ENCODE measurements around the gene RPTOR. TPM values are rescaled to one million over a fixed set of nuclear protein-coding genes. Genes with fewer than 3 reads are reported as not detected.

Gene RPTOR
- total RNA-seq, 2 experiments from 2014 or later = 43.6 to 47.2 TPM

DNA sequence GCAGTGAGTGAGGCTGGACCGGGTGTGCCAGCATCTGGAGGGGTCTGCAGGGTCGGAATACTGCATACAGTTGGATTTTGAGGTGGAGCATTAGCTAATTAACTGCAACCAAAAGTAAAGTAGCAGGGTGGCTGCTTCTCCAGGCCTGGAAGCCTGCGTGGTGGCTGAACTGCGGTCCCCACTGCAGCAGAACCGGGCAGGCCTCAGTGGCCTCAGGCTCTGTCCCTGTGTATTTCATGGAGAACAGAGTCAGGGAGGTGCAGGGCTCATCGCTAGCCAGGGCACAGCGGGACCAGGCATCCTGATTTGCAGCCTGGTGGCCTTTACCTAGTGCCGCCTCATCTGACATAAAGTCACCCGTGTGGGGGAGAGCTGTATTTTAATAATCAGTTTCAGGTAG lies 131.9 kb downstream of the RPTOR start:
- Mint-ChIP-seq H3K4me3 (no peak overlapping the region), H3K4me1 (peaks cover 60% of the 10 kb centered on the region), H3K36me3 (peaks cover 13% of the 10 kb centered on the region), H3K27ac (no peak overlapping the region), H3K9me3 (no peaks in the 10 kb centered on the region), H3K27me3 (no peaks in the 10 kb centered on the region)
- no peak for DNase-seq

DNA sequence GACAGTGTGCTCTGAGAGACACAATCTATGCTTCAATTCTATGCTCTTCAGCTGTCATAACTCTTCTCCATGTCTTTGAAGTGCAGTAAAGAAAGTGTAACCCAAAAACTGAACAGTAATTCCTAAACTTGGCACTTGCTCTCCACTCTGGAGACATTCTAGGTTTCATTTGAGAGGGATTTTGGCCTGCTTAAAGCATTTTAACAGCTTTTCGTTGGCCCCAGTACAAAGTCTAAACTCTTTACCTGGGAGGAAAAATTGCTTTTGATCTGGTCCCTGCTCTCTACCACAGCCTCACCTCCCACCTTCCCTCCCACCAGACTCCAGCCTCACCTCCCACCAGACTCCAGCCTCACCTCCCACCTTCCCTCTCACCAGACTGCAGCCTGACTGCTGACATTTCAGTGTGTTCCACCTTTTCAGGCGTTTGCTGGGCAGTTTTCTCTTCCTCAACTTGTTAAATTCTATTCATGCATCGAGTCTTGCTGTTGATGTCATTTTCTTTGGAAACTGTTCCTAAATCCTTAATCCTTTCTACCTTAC lies 132.6 kb downstream of the RPTOR start:
- DNase-seq = no peak
- no peaks in the 10 kb centered on the region for H3K9me3 Mint-ChIP-seq
- H3K4me3 Mint-ChIP-seq = no peak overlapping the region
- peaks cover 13% of the 10 kb centered on the region for H3K36me3 Mint-ChIP-seq
- H3K4me1 Mint-ChIP-seq = peaks cover 60% of the 10 kb centered on the region
- H3K27ac Mint-ChIP-seq = peak overlapping the region; percentile 83
- no peaks in the 10 kb centered on the region for H3K27me3 Mint-ChIP-seq

DNA sequence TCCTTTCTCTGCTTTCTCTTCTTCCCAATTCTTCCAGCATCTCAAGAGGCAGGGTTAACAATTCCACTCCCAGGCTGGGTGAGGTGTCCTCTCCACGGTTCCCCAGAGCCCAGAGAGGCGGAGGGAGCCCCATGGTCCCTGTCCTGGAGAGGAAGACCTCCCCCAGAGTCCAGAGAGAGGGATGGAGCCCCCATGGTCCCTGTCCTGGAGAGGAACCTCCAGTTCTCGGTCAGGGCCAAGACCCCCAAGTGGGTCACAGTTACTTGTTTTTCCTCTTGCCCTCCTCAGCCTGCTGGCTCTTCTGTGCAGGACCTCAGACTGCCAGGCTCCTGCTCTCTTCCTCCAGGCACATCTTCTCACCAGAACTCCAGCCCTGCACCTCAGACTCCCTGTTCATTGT lies 135.2 kb downstream of the RPTOR start:
- H3K4me3 Mint-ChIP-seq = peak overlapping the region; percentile 23
- no peak for DNase-seq
- H3K27ac Mint-ChIP-seq = peak overlapping the region; percentile 80
- H3K9me3 Mint-ChIP-seq = no peaks in the 10 kb centered on the region
- peaks cover 19% of the 10 kb centered on the region for H3K36me3 Mint-ChIP-seq
- H3K4me1 Mint-ChIP-seq = peaks cover 46% of the 10 kb centered on the region
- H3K27me3 Mint-ChIP-seq = no peaks in the 10 kb centered on the region

DNA sequence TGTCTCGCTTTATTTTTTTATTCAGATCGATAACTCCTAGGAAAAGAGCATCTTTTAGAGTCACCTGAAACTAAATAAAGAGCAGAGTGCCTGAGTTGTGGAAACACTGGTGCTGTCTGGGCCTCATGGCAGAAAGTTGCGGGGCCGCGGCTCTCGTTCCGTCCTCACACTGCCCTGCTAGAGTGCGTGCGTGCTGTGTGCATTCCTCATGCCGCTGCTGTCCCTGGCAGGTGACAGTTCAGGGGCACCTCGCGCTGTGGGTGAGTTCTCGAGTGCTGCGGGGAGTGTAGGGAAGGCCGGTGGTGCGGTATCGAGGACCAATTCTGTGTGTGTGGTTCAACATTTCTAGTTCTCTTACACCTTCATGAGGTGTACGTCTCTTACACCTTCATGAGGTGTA lies 136.6 kb downstream of the RPTOR start:
- peaks cover 40% of the 10 kb centered on the region for H3K4me1 Mint-ChIP-seq
- no peaks in the 10 kb centered on the region for H3K9me3 Mint-ChIP-seq
- H3K27ac Mint-ChIP-seq = no peak overlapping the region
- H3K4me3 Mint-ChIP-seq = no peak overlapping the region
- H3K36me3 Mint-ChIP-seq = peaks cover 22% of the 10 kb centered on the region
- DNase-seq = no peak
- no peaks in the 10 kb centered on the region for H3K27me3 Mint-ChIP-seq

DNA sequence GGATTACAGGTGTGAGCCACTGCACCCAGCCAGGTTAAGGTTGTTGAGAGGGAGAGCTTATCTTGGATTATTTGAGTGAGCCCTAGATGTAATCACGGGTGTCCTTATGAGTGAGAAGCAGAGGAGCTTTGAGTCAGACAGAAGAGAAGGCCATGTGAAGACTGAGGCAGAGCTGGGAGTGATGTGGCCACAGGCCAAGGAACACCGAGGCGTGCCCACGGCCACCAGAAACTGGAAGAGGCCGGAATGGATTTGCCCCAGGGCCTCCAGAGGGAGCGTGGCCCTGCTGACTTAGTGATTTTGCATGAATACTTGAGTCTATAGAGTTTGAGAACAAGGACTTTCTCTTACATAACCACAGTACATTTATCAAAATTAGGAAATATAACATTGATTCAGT lies 137.7 kb downstream of the RPTOR start:
- H3K9me3 Mint-ChIP-seq = no peaks in the 10 kb centered on the region

DNA sequence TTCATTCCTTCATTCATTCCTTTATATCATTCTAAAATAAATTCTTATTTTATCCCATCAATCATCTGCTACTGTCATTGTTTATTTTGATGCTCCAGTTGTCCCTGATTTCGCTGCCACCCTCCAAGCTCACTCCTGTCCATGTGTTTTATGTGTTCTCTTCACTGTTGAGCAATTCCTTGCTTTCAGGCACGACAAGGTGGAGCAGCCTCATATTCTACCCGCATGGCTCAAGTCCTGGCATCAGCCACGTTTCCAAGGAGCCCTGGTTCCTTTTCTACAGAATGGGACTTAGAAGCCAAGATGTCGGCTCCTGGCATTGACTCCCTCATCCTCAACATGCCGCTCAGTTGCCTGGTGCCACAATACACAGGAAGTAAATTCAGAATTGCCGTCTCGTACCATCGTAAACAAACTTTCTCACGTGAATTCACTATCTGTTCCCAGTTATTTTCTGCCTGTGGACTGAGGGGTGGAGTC lies 139.0 kb downstream of the RPTOR start:
- no peak for DNase-seq
- Mint-ChIP-seq H3K27ac (no peak overlapping the region), H3K4me3 (no peak overlapping the region), H3K27me3 (no peaks in the 10 kb centered on the region), H3K36me3 (peaks cover 21% of the 10 kb centered on the region), H3K4me1 (peaks cover 24% of the 10 kb centered on the region), H3K9me3 (no peaks in the 10 kb centered on the region)

More for the DNA sequence above, 137.7 kb downstream of the RPTOR start:
- Mint-ChIP-seq H3K27me3 (no peaks in the 10 kb centered on the region), H3K4me3 (no peak overlapping the region), H3K36me3 (peaks cover 26% of the 10 kb centered on the region), H3K4me1 (peaks cover 36% of the 10 kb centered on the region), H3K27ac (no peak overlapping the region)
- no peak for DNase-seq

DNA sequence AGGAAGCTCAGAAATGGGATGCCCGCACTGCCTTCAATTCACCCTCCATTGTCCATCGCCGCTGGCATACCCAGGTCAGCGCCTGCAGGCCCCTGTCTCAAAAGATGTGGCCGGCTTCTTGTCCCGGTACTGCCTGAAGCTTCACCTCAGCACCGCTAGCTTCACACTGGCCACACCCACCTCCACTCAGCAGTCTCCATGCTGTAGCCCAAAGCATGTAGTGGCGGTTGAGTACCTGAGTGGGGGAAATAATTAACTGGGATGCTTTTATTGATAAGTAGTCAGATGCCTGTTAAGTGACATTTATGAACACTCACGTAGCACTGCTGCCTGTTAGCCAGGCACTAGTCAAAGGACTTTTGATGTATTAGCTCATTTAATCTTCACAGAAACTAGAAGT lies 143.2 kb downstream of the RPTOR start:
- Mint-ChIP-seq H3K36me3 (peaks cover 18% of the 10 kb centered on the region), H3K4me1 (peaks cover 15% of the 10 kb centered on the region), H3K9me3 (no peaks in the 10 kb centered on the region), H3K27ac (no peak overlapping the region), H3K27me3 (no peaks in the 10 kb centered on the region), H3K4me3 (no peak overlapping the region)
- DNase-seq = no peak

DNA sequence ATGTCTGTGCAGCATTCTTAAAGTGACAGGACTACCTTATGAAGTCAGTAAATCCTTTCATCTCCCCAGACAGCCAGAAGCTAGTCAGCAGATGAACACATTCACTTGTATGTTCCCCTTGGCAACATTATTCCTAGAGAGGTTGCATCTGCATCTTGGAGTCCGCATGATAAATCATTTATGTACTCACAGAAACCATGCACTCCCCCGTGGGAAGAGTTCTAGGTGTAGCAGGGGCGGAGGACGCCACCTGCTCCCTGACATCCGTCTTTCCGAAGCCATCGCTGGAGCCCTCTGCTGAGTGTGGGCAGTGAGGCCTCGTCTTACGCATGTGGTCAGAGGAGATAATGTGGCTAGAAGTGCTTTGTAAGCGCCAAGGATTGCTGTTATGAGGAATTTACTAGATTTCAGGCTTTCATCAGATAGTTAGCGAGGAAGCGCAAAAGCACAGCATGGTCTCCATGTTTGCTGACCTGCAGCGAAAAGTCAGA lies 144.5 kb downstream of the RPTOR start:
- H3K27me3 Mint-ChIP-seq = no peaks in the 10 kb centered on the region
- H3K36me3 Mint-ChIP-seq = peaks cover 11% of the 10 kb centered on the region
- DNase-seq = no peak
- peaks cover 15% of the 10 kb centered on the region for H3K4me1 Mint-ChIP-seq
- H3K4me3 Mint-ChIP-seq = no peak overlapping the region
- H3K9me3 Mint-ChIP-seq = no peaks in the 10 kb centered on the region
- H3K27ac Mint-ChIP-seq = no peak overlapping the region

DNA sequence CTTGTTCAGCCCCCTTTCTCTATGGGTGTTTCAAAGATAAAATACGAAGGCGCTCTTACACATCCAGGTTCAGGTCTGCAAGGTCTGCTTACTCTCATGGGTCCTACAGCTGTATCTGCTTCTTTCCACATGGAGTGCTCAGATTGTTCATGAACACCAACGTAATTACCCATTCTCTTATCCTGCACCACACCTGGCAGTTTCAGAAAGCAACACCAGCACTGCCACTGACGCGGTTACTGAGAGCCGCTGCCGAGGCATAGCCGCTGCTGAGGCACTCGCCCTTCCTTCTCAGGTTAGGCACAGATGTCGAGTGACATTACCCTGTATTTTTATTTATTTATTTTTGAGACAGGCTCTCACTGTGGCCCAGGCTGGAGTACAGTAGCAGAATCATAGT lies 147.1 kb downstream of the RPTOR start:
- peaks cover 5% of the 10 kb centered on the region for H3K36me3 Mint-ChIP-seq
- H3K27me3 Mint-ChIP-seq = no peaks in the 10 kb centered on the region
- no peaks in the 10 kb centered on the region for H3K9me3 Mint-ChIP-seq
- H3K27ac Mint-ChIP-seq = no peak overlapping the region
- H3K4me3 Mint-ChIP-seq = no peak overlapping the region
- no peak for DNase-seq
- peaks cover 29% of the 10 kb centered on the region for H3K4me1 Mint-ChIP-seq

DNA sequence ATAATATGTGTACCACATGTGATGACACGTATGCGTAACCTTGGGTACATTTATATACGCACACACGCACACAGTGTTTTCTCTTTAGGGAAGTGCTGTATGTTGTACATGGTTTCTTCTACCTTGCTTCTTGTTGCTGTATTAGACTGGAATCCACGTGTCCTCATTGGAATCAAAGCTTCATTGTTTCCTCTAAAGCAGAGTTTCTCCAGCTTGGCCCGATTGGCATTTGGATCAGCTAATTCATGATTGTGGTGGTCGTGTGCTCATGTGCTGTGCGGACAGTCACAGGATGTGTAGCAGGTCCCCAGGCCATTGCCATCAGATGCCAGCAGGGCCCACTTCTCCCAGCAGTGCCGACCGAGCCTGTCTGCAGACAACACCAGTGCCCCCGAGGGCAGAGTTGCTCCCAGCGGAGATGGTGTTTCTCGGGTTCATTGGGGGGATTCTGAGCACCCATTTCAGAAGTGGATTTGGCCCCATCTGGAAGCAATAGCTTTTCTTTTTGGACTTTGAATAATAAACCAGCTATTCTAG lies 148.4 kb downstream of the RPTOR start:
- H3K4me3 Mint-ChIP-seq = no peak overlapping the region
- peaks cover 5% of the 10 kb centered on the region for H3K36me3 Mint-ChIP-seq
- no peak overlapping the region for H3K27ac Mint-ChIP-seq
- H3K4me1 Mint-ChIP-seq = peaks cover 35% of the 10 kb centered on the region
- DNase-seq = no peak
- no peaks in the 10 kb centered on the region for H3K9me3 Mint-ChIP-seq
- no peaks in the 10 kb centered on the region for H3K27me3 Mint-ChIP-seq

DNA sequence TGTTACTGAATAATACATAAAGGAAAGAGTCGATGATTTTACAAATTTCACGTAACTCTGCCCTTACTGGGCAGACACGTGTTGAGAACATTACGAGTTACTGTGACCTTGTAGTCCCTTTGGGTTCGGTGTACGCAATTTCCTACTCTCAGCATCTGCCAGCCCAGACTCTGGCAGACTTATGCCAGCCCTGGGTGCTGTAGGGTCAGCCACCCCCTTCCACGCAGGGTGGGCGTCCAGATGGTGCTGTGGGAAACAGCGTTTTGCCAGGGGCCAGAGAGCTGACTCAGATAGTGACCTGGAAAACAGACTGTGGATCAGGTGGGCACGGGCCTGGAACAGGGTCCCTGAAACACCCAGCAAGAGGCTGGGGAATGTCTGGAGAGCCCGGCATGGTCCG lies 148.9 kb downstream of the RPTOR start:
- Mint-ChIP-seq H3K27me3 (no peaks in the 10 kb centered on the region), H3K9me3 (no peaks in the 10 kb centered on the region), H3K4me3 (no peak overlapping the region), H3K4me1 (peaks cover 36% of the 10 kb centered on the region), H3K27ac (no peak overlapping the region), H3K36me3 (peaks cover 5% of the 10 kb centered on the region)
- no peak for DNase-seq

DNA sequence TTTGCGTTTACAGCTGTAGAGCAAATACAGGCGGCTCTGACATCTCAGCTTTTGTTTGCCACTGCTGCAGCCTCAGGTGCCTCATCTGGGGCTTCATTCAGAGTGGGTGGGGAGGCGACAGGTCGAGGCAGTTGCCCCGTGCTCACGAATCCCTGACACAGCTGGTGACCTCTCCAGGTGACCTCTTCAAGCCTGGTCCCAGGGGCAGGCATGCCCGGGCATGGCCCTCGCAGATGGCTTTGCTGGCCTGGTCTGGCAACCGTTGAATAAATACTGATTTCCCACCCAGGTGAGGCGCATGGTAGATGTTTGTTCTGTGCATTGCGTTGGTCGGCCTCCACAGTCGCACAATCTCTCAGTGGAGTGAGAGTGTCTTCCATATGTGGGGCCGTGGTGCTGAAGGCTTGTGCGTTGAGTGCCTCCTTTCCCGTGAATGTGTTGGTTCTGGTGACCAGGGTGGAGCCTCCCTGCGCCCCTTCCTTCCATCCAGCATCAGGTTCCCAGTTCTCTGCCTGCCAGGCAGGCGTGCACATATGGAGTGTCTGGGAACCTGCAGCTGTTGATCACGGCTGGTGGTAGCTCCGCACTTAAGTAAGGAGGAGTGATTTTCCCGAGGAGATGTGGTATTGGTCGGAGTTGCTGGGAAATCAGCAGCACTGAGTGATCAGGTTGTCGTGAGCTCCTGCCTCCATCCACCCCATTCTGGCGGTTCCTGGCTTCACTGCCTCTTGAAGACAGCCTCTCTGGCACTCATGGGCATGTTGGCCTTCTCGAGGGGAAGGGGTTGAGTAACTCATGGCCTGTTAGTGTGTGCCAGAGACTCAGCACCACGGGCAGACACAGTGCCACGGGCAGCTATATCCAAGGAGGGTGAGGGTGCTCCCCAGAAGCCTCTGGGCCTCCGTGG lies 149.7 kb downstream of the RPTOR start:
- Mint-ChIP-seq H3K27me3 (no peaks in the 10 kb centered on the region), H3K4me3 (no peak overlapping the region), H3K36me3 (peaks cover 7% of the 10 kb centered on the region), H3K27ac (no peak overlapping the region), H3K9me3 (no peaks in the 10 kb centered on the region), H3K4me1 (peaks cover 35% of the 10 kb centered on the region)
- DNase-seq = no peak

DNA sequence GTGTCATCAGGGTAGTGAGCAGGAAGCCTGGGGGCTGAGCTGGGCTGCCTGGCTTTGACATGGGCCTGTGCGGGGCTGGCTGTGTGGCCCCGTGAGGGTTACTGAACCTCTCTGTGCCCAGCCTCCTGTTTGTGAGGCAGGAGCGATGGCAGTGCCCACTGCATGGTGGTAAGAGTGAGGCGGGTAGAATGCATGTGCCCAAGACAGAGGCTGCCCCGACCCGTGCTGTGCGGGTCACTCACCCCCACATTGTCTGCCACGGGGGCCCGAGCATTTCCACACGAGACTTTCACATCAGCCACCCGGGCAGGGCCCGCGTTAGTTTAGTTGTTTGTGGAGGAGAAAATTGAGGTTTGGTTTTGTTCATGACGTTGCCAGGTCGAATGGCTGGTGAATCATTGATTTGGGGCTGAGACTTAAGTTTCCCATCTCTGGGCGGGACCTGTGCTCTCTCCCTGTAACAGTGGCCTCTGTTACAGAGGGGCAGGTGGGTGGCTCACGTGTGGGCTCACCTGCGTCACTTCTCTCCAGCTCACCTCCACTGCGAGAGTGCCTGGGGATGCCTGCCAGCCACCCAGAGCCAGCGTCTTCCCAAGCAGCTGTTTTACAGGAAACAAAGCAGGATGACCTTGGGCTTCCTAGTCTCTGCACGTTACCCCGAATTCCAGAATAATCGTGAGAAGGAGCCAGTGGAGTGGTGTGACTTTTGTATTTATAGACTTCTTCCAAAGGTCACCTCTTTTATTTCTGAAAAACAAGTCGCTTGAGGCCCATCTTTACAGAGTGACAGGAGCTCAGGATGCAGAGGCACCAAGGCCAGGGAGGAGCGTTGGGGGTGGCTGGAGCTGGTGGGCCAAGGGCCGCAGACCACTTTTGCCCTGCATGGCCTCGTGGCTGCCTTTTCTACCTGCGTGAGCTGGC lies 150.6 kb downstream of the RPTOR start:
- Mint-ChIP-seq H3K27ac (peak overlapping the region; percentile 76), H3K4me1 (peaks cover 39% of the 10 kb centered on the region), H3K4me3 (no peak overlapping the region), H3K27me3 (no peaks in the 10 kb centered on the region), H3K36me3 (peaks cover 10% of the 10 kb centered on the region), H3K9me3 (peaks cover 4% of the 10 kb centered on the region)
- DNase-seq = no peak

DNA sequence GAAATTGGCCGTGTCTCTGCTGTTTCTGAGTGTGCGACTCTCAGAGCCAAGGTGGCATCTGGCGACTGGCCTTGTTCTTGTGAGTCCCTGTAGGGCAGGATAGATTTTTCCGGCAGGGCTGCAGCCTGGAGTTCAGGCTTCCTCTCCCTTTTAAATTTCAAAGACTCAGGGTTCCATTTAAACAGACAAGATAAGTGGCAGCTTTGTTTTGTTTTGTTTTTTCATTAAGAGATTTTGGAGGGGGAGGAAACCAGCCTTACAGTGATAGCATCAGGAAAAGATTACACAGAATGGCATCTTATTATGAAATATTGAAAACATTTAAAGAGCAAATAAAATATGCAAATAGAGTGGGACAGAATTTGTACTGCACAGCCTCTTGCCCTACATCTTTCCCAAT lies 151.3 kb downstream of the RPTOR start:
- Mint-ChIP-seq H3K4me3 (no peak overlapping the region), H3K36me3 (peaks cover 8% of the 10 kb centered on the region), H3K27ac (peak overlapping the region; percentile 17), H3K9me3 (peaks cover 8% of the 10 kb centered on the region), H3K27me3 (no peaks in the 10 kb centered on the region), H3K4me1 (peaks cover 39% of the 10 kb centered on the region)
- no peak for DNase-seq

DNA sequence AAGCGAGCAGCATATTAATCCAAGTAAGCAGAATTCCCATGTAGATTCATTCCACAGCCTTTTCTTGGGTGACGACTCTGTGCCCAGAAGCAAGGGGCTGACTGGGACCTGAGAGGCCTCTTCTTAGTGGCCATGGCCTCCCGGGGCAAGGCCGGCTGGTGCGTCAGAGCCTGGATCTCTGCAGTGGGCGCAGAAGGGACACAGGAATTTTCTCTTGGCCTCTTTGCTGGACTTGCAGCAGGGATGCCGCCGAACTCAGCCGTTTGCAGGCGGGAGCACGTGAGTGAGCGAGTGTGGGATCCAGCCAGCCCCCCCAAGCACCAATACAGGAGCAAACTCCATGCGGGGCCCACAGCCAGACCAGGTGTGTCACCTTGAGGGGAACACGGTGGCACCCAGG lies 151.8 kb downstream of the RPTOR start:
- H3K9me3 Mint-ChIP-seq = peaks cover 8% of the 10 kb centered on the region
- peaks cover 38% of the 10 kb centered on the region for H3K4me1 Mint-ChIP-seq
- DNase-seq = no peak
- H3K36me3 Mint-ChIP-seq = peaks cover 8% of the 10 kb centered on the region
- no peak overlapping the region for H3K4me3 Mint-ChIP-seq
- H3K27ac Mint-ChIP-seq = no peak overlapping the region
- no peaks in the 10 kb centered on the region for H3K27me3 Mint-ChIP-seq

Measured in activated naive CD8-positive, alpha-beta T cell treated with anti-CD3 and anti-CD28 coated beads for 36 hours (primary cell).